A673 (cell line): Measurements from ENCODE around the gene SLC2A3. TPM values are rescaled to one million over a fixed set of nuclear protein-coding genes. Genes with fewer than 3 reads are reported as not detected.
"Not testable (repeated sequence)": the region's sequence is repeated elsewhere in the genome, so short reads cannot be mapped to it uniquely, and the experiment has no call there.

ENCODE experiments used
- BruUV-seq: library from RNA; stranded (reverse); fragments of 400-500 nt; replicated peaks from 2 replicates; lab custom pipeline; 2021; lab: Mats Ljungman, UMichigan
- CTCF ChIA-PET: fragments of 300-600 bp; sonication (Branson Sonifier 250); formaldehyde crosslinking; loops from one replicate; lab custom pipeline; 2022; ENCODE audit warnings: antibody characterized with exemption; lab: Charles Lee
- POLR2A ChIA-PET: fragments of 300-600 bp; sonication (Branson Sonifier 250); formaldehyde crosslinking; loops from one replicate; lab custom pipeline; 2022; ENCODE audit warnings: antibody characterized with exemption; ENCODE audit not compliant: low non-redundant PET; lab: Charles Lee
- DNase-seq: peaks from one replicate; pipeline ENCODE4 v3.0.0-alpha.2; 2015; ENCODE audit warnings: low spot score
- H3K27ac ChIP-seq: fragments of 200-600 bp; sonication (generic); 2 replicates; pipeline ENCODE4 v1.5.1; 2016; ENCODE audit warnings: mixed run types, low read depth, mild to moderate bottlenecking, mixed read lengths, antibody characterized with exemption, low read length; ENCODE audit not compliant: poor library complexity, severe bottlenecking
- H3K27me3 ChIP-seq: fragments of 200-600 bp; sonication (generic); replicated peaks from 2 replicates; pipeline ENCODE4 v1.6.1; 2017; ENCODE audit warnings: mixed run types, low read depth, mild to moderate bottlenecking, mixed read lengths, antibody characterized with exemption, low read length; ENCODE audit not compliant: insufficient read depth, poor library complexity
- H3K36me3 ChIP-seq: fragments of 200-600 bp; sonication (generic); 2 replicates; pipeline ENCODE4 v1.6.1; 2016; ENCODE audit warnings: mixed run types, mild to moderate bottlenecking, mixed read lengths, antibody characterized with exemption, low read length; ENCODE audit not compliant: insufficient read depth, poor library complexity, severe bottlenecking
- H3K4me1 ChIP-seq: fragments of 200-600 bp; sonication (generic); 2 replicates; pipeline ENCODE4 v1.6.1; 2017; ENCODE audit warnings: mixed run types, mild to moderate bottlenecking, mixed read lengths, antibody characterized with exemption, low read length; ENCODE audit not compliant: insufficient read depth, poor library complexity, severe bottlenecking
- H3K4me3 ChIP-seq: fragments of 200-600 bp; sonication (generic); 2 replicates; pipeline ENCODE4 v1.5.1; 2016; ENCODE audit warnings: low read depth, mixed run types, mild to moderate bottlenecking, mixed read lengths, low read length; ENCODE audit not compliant: poor library complexity, severe bottlenecking
- H3K9me3 ChIP-seq: fragments of 200-600 bp; sonication (generic); 2 replicates; pipeline ENCODE4 v1.6.1; 2016; ENCODE audit warnings: mixed run types, low read depth, mild to moderate bottlenecking, mixed read lengths, antibody characterized with exemption, low read length; ENCODE audit not compliant: poor library complexity, severe bottlenecking
- EZH2 ChIP-seq: fragments of 200-600 bp; sonication (generic); IDR thresholded peaks from 2 replicates; pipeline ENCODE4 v1.6.1; 2017; ENCODE audit warnings: borderline replicate concordance, low read depth, mild to moderate bottlenecking, mixed read lengths, antibody characterized with exemption, low read length; ENCODE audit not compliant: poor library complexity, severe bottlenecking
- intact Hi-C: fragments of 100-400 bp; cut with micrococcal nuclease; formaldehyde crosslinking; loops from one replicate; pipeline ENCODE4 v1.10.0; 2022; ENCODE audit not compliant: unreplicated experiment
- total RNA-seq: library from RNA; stranded (reverse); gene quantifications from 2 replicates; pipeline ENCODE4 v1.2.3, GENCODE V29; 2021
- TF ChIP-seq, protein P1 (sequence below): fragments of 300-800, 200-600 bp; sonication (generic); conservative IDR thresholded peaks from 2 replicates; pipeline ENCODE4 v1.5.1; 2017; ENCODE audit warnings: low read depth, mild to moderate bottlenecking, antibody characterized with exemption, low read length, moderate library complexity, mixed read lengths

SLC2A3 gene
- total RNA-seq, 1 experiment from 2014 or later, result 30.2 TPM

DNA sequence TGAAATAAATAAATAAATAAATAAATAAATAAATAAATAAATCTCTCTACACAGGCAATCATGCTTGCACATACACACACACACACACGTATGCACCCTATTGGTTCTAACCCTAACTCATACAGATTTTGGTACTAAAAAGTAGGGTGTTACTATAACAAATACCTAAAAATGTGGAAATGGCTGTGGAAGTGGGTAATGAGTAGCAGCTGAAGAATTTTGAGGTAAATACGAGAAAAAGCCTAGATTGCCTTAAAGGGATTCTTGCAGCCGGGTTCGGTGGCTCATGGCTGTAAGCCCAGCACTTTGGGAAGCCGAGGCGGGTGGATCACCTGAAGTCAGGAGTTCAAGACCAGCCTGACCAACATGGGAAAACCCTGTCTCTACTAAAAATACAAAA lies 15.7 kb upstream of the SLC2A3 start:
- intact Hi-C loops, result no loop called here
- Histone ChIP-seq H3K4me3 (no peak overlapping the region), H3K27me3 (no peaks in the 10 kb centered on the region), H3K9me3 (no peaks in the 10 kb centered on the region), H3K27ac (no peak overlapping the region), H3K4me1 (no peaks in the 10 kb centered on the region), H3K36me3 (no peaks in the 10 kb centered on the region)
- ChIA-PET CTCF (no interaction called here), POLR2A (no interaction called here)
- no TSS peak for BruUV-seq
- DNase-seq, result no peak
- TF ChIP-seq, protein P1, sequence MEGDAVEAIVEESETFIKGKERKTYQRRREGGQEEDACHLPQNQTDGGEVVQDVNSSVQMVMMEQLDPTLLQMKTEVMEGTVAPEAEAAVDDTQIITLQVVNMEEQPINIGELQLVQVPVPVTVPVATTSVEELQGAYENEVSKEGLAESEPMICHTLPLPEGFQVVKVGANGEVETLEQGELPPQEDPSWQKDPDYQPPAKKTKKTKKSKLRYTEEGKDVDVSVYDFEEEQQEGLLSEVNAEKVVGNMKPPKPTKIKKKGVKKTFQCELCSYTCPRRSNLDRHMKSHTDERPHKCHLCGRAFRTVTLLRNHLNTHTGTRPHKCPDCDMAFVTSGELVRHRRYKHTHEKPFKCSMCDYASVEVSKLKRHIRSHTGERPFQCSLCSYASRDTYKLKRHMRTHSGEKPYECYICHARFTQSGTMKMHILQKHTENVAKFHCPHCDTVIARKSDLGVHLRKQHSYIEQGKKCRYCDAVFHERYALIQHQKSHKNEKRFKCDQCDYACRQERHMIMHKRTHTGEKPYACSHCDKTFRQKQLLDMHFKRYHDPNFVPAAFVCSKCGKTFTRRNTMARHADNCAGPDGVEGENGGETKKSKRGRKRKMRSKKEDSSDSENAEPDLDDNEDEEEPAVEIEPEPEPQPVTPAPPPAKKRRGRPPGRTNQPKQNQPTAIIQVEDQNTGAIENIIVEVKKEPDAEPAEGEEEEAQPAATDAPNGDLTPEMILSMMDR, result no peak
- no peak for TF ChIP-seq EZH2

DNA sequence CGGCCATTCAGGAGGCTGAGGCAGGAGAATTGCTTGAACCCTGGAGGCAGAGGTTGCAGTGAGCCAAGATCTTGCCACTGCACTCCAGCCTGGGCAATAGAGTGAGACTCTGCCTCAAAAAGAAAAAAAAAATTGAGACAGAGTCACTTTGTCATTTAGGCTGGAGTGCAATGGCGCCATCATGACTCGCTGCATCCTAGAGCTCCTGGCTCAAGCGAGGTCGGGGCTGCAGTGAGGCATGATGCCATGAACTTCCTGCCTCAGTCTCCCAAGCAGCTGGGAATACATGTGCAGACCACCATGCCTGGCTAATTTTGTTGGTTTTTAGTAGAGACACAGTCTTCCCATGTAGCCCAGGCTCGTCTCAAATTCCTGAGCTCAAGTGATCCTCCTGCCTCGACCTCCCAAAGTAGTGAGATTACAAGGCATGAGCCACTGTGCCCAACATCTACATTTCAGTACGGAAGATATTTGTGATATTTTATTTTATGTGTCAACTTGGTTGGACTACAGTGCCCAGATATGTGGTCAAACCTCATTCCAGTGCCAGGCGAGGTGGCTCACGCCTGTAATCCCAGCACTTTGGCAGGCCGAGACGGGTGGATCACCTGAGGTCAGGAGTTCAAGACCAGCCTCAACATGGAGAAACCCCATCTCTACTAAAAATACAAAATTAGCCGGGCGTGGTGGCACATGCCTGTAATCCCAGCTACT lies 14.4 kb upstream of the SLC2A3 start:
- CTCF ChIA-PET, result interaction anchor here (0.5 kb wide), 1 partner anchor 10 kb away, joined by 3 read pairs; no protein-coding TSS in a partner anchor
- POLR2A ChIA-PET, result interaction anchor here (0.7 kb wide), 1 partner anchor 23 kb away, joined by 3 read pairs; no protein-coding TSS in a partner anchor
- BruUV-seq, result not testable (repeated sequence)

DNA sequence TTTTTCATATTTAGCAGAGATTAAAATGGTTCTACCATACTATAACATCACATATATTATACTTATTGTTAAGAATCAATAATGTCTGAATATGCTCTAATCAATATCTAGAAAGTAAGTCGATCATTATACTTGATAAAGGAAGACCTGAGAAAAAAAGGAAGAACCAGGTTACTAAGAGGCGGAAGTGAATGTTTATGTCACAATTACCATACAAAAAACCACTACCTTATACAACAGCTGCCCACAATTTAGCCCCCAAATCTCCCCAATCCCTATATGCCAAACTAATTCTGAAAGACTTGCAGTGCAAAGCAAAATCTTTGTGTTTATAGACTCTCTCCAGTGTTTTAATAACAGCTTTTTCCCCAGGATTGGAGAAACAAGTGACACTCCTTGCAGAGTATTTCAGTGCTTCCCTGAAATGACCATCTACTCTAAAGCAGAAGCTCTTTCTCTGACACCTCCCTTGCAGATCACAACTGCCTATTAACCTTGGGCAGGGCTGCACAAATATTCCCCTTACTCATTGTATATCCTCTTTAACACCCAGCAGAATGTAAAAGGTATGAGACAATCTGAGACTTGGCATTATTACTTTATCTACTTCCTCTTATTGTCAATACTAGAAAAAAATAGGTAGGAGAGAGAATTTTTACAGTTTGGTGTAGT lies 12.7 kb upstream of the SLC2A3 start:
- H3K4me1 ChIP-seq, result no peaks in the 10 kb centered on the region
- no peak overlapping the region for H3K27ac ChIP-seq
- H3K27me3 ChIP-seq, result no peaks in the 10 kb centered on the region
- BruUV-seq, result no TSS peak
- POLR2A ChIA-PET, result interaction anchor here (0.5 to 1.0 kb wide), 3 partner anchors 12 to 212 kb away, joined by 3 to 5 read pairs (median 4); no protein-coding TSS in a partner anchor
- CTCF ChIA-PET, result no interaction called here
- intact Hi-C loops, result no loop called here
- H3K9me3 ChIP-seq, result no peaks in the 10 kb centered on the region
- H3K4me3 ChIP-seq, result no peak overlapping the region
- TF ChIP-seq, protein P1, result no peak
- no peak for TF ChIP-seq EZH2
- H3K36me3 ChIP-seq, result no peaks in the 10 kb centered on the region
- no peak for DNase-seq

More for the DNA sequence above, 14.4 kb upstream of the SLC2A3 start:
- H3K27me3 ChIP-seq, H3K27ac ChIP-seq, H3K4me3 ChIP-seq, H3K4me1 ChIP-seq, DNase-seq, H3K9me3 ChIP-seq, H3K36me3 ChIP-seq, intact Hi-C loops: not testable (repeated sequence)
